WTC11 (cell line): ENCODE results near the gene C1orf35. TPM values are rescaled to one million over a fixed set of nuclear protein-coding genes. Genes with fewer than 3 reads are reported as not detected.

Source experiments
- ATAC-seq: fragments of 200-7000 bp; cut with Tn5 transposase; 2 replicates; pipeline ENCODE4 v1.10.0; 2021; ENCODE audit warnings: mild to moderate bottlenecking, moderate library complexity
- CTCF ChIA-PET: fragments of 300-600 bp; sonication (Branson Sonifier 250); formaldehyde crosslinking; loops from one replicate; lab custom pipeline; 2021; ENCODE audit warnings: antibody characterized with exemption; lab: Charles Lee
- POLR2A ChIA-PET: fragments of 350-600 bp; sonication (Branson Sonifier 250); formaldehyde crosslinking; loops from one replicate; lab custom pipeline; 2021; ENCODE audit warnings: antibody characterized with exemption; lab: Charles Lee
- DNase-seq: peaks from one replicate; pipeline ENCODE4 v3.0.0; 2021; ENCODE audit warnings: low spot score
- H3K27ac Mint-ChIP-seq: 2 replicates; pipeline ENCODE4 v1.8.0; 2021; ENCODE audit warnings: mixed read lengths
- H3K27me3 Mint-ChIP-seq: 2 replicates; pipeline ENCODE4 v1.8.0; 2021; ENCODE audit warnings: low read depth, mild to moderate bottlenecking, moderate library complexity, mixed read lengths
- H3K36me3 Mint-ChIP-seq: 2 replicates; pipeline ENCODE4 v1.8.0; 2021; ENCODE audit warnings: mixed read lengths
- H3K4me1 Mint-ChIP-seq: 2 replicates; pipeline ENCODE4 v1.8.0; 2022; ENCODE audit warnings: mixed read lengths
- H3K4me3 Mint-ChIP-seq: 2 replicates; pipeline ENCODE4 v1.8.0; 2021; ENCODE audit warnings: mild to moderate bottlenecking, moderate library complexity, mixed read lengths
- H3K9me3 Mint-ChIP-seq: 2 replicates; pipeline ENCODE4 v1.8.0; 2021; ENCODE audit warnings: mixed read lengths
- ATF6 ChIP-seq: sonication (generic); formaldehyde crosslinking; IDR thresholded peaks from 2 replicates; pipeline ENCODE4 v1.8.1; 2023; ENCODE audit warnings: mild to moderate bottlenecking, missing genetic modification reagents
- CREB1 ChIP-seq: sonication (generic); formaldehyde crosslinking; IDR thresholded peaks from 2 replicates; pipeline ENCODE4 v1.8.0; 2023; ENCODE audit warnings: mild to moderate bottlenecking, missing genetic modification reagents
- FOXJ3 ChIP-seq: sonication (generic); formaldehyde crosslinking; IDR thresholded peaks from 2 replicates; pipeline ENCODE4 v1.9.0; 2021; ENCODE audit warnings: missing genetic modification reagents, mild to moderate bottlenecking, borderline replicate concordance
- FOXK1 ChIP-seq: sonication (generic); formaldehyde crosslinking; IDR thresholded peaks from 2 replicates; pipeline ENCODE4 v1.8.0; 2022; ENCODE audit warnings: mild to moderate bottlenecking, moderate library complexity, missing genetic modification reagents
- GABPB1 ChIP-seq: sonication (generic); formaldehyde crosslinking; IDR thresholded peaks from 2 replicates; pipeline ENCODE4 v1.8.1; 2023; ENCODE audit warnings: mild to moderate bottlenecking, missing genetic modification reagents
- HMGXB4 ChIP-seq: sonication (generic); formaldehyde crosslinking; IDR thresholded peaks from 2 replicates; pipeline ENCODE4 v1.8.1; 2023; ENCODE audit warnings: mild to moderate bottlenecking, moderate library complexity, missing genetic modification reagents
- KAT7 ChIP-seq: sonication (generic); formaldehyde crosslinking; IDR thresholded peaks from 2 replicates; pipeline ENCODE4 v1.8.1; 2023; ENCODE audit warnings: missing genetic modification reagents, mild to moderate bottlenecking, borderline replicate concordance
- RELA ChIP-seq: sonication (generic); formaldehyde crosslinking; IDR thresholded peaks from 2 replicates; pipeline ENCODE4 v1.8.1; 2022; ENCODE audit warnings: missing genetic modification reagents, mild to moderate bottlenecking, borderline replicate concordance
- SMAD3 ChIP-seq: sonication (generic); formaldehyde crosslinking; IDR thresholded peaks from 2 replicates; pipeline ENCODE4 v1.8.0; 2022; ENCODE audit warnings: missing genetic modification reagents, mild to moderate bottlenecking, borderline replicate concordance
- SOX15 ChIP-seq: fragments of 250-450 bp; sonication (Bioruptor Pico); IDR thresholded peaks from 2 replicates; pipeline ENCODE4 v1.9.0; 2021; ENCODE audit warnings: mild to moderate bottlenecking
- SP1 ChIP-seq: sonication (generic); formaldehyde crosslinking; conservative IDR thresholded peaks from 2 replicates; pipeline ENCODE4 v1.8.1; 2022; ENCODE audit warnings: missing genetic modification reagents
- STAT6 ChIP-seq: sonication (generic); formaldehyde crosslinking; conservative IDR thresholded peaks from 2 replicates; pipeline ENCODE4 v1.8.1; 2023; ENCODE audit warnings: mild to moderate bottlenecking, low read depth, missing genetic modification reagents, moderate library complexity
- TEAD1 ChIP-seq: sonication (generic); formaldehyde crosslinking; IDR thresholded peaks from 2 replicates; pipeline ENCODE4 v1.8.0; 2022; ENCODE audit warnings: mild to moderate bottlenecking, missing genetic modification reagents
- USF1 ChIP-seq: sonication (generic); formaldehyde crosslinking; IDR thresholded peaks from 2 replicates; pipeline ENCODE4 v1.8.0; 2022; ENCODE audit warnings: mild to moderate bottlenecking, missing genetic modification reagents
- ZNF138 ChIP-seq: sonication (generic); formaldehyde crosslinking; conservative IDR thresholded peaks from 2 replicates; pipeline ENCODE4 v1.8.1; 2022; ENCODE audit warnings: mild to moderate bottlenecking, moderate library complexity, missing genetic modification reagents
- ZNF423 ChIP-seq: fragments of 250-450 bp; sonication (Bioruptor Pico); IDR thresholded peaks from 2 replicates; pipeline ENCODE4 v2.1.2; 2022; ENCODE audit warnings: mild to moderate bottlenecking, moderate library complexity
- ZNF532 ChIP-seq: fragments of 250-450 bp; sonication (Bioruptor Pico); IDR thresholded peaks from 2 replicates; pipeline ENCODE4 v1.9.0; 2021; ENCODE audit warnings: mild to moderate bottlenecking, borderline replicate concordance
- ZNF671 ChIP-seq: fragments of 250-450 bp; sonication (Bioruptor Pico); IDR thresholded peaks from 2 replicates; pipeline ENCODE4 v1.8.0; 2021; ENCODE audit warnings: mild to moderate bottlenecking
- total RNA-seq: library from RNA; stranded (reverse); gene quantifications from 3 replicates; pipeline ENCODE4 v1.2.3, GENCODE V29; 2021

The C1orf35 gene
- total RNA-seq, 1 experiment from 2014 or later: 33.8 TPM

GRCh38 chr1:228109962-228110488 is 6.9 kb upstream of the C1orf35 start (continued):
- TF ChIP-seq ZNF532 (CRISPR knock-in tag) (no peak), SMAD3 (CRISPR knock-in tag) (no peak), SOX15 (CRISPR knock-in tag) (no peak), FOXK1 (no peak), ZNF138 (CRISPR knock-in tag) (no peak)

- ATAC-seq (peak; percentile 89), DNase-seq (peak; percentile 98)
- H3K9me3 Mint-ChIP-seq: no peaks in the 10 kb centered on the region
- H3K4me3 Mint-ChIP-seq: peak within 1 kb of the TSS; percentile 89
- ChIA-PET CTCF (interaction anchor here (0.8 to 1.8 kb wide), 5 partner anchors 18 to 110 kb away, joined by 3 to 9 read pairs (median 5); no protein-coding TSS in a partner anchor), POLR2A (interaction anchor here (1.0 kb wide), 1 partner anchor 110 kb away, joined by 3 read pairs; no protein-coding TSS in a partner anchor)
- peaks cover 13% of the 10 kb centered on the region for H3K36me3 Mint-ChIP-seq
- H3K27me3 Mint-ChIP-seq: peaks cover 20% of the 10 kb centered on the region
- peaks cover 11% of the 10 kb centered on the region for H3K4me1 Mint-ChIP-seq
- peak within 1 kb of the TSS; percentile 82 for H3K27ac Mint-ChIP-seq
- TF ChIP-seq FOXJ3 (CRISPR knock-in tag) (no peak), ZNF671 (CRISPR knock-in tag) (no peak), STAT6 (no peak), RELA (no peak), ATF6 (no peak), CREB1 (CRISPR knock-in tag) (peak; percentile 92), GABPB1 (CRISPR knock-in tag) (peak; percentile 89), ZNF423 (peak; percentile 17; the same call in 1 of the 2 replicates), HMGXB4 (CRISPR knock-in tag) (0 out of 2 replicates have a peak, but pooled peaks have one; percentile 9), FOXK1 (peak; percentile 96), USF1 (CRISPR knock-in tag) (peak; percentile 25; the same call in 1 of the 2 replicates), TEAD1 (no peak; the same call in 1 of the 2 replicates), SP1 (CRISPR knock-in tag) (peak; percentile 100), KAT7 (CRISPR knock-in tag) (0 out of 2 replicates have a peak, but pooled peaks have one; percentile 46)
Measured at GRCh38 chr1:228109073-228109961, 6.2 kb upstream of the C1orf35 start, which contains the start of gene MRPL55. Gene MRPL55, minus strand, starts transcription at chr1:228109299. Its CDS starts 1,039 bp downstream, at chr1:228108260.
